HUES6 (cell line): ENCODE measurements around the gene TSC22D1.
"Not testable (repeated sequence)": the region's sequence is repeated elsewhere in the genome, so short reads cannot be mapped to it uniquely, and the experiment has no call there.

Source experiments
- H3K27ac ChIP-seq: 2 replicates; pipeline ENCODE4 v1.7.0; 2013; ENCODE audit warnings: low read depth, mild to moderate bottlenecking, low read length, inconsistent platforms
- H3K27me3 ChIP-seq: 2 replicates; pipeline ENCODE4 v1.6.1; 2013; ENCODE audit warnings: low read length; ENCODE audit not compliant: control insufficient read depth, insufficient read depth
- H3K36me3 ChIP-seq: 2 replicates; pipeline ENCODE4 v1.6.1; 2013; ENCODE audit warnings: low read length; ENCODE audit not compliant: control insufficient read depth, insufficient read depth
- H3K4me1 ChIP-seq: 2 replicates; pipeline ENCODE4 v1.6.1; 2013; ENCODE audit warnings: low read length; ENCODE audit not compliant: control insufficient read depth, insufficient read depth
- H3K4me3 ChIP-seq: 2 replicates; pipeline ENCODE4 v1.5.1; 2013; ENCODE audit warnings: low read depth, low read length
- H3K9ac ChIP-seq: one replicate; pipeline ENCODE4 v1.6.1; 2013; ENCODE audit warnings: mild to moderate bottlenecking, low read length
- H3K9me3 ChIP-seq: 2 replicates; pipeline ENCODE4 v1.6.1; 2013; ENCODE audit warnings: low read depth, low read length; ENCODE audit not compliant: control insufficient read depth, insufficient read depth

TSC22D1 gene

DNA sequence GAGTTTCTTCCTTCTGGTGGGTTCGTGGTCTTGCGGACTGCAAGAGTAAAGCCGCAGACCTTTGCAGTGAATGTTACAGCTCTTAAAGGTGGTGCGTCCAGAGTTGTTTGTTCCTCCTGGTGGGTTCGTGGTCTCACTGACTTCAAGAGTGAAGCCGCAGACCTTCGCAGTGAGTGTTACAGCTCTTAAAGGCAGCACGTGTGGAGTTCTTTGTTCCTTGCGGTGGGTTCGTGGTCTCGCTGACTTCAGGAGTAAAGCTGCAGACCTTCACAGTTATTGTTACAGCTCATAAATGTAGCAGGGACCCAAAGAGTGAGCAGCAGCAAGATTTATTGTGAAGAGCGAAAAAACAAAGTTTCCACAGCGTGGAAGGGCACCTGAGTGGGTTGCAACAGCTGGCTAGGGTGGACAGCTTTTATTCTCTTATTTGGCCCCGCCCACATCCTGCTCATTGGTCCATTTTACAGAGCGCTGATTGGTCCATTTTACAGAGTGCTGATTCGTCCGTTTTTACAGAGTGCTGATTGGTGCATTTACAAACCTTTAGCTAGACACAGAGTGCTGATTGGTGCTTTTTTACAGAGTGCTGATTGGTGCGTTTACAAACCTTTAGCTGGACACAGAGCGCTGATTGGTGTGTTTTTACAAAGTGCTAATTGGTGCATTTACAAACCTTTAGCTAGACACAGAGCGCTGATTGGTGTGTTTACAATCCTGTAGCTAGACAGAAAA lies 17.9 kb upstream of the TSC22D1 start:
- H3K9me3 ChIP-seq, result peaks cover 13% of the 10 kb centered on the region; the same call in 1 of the 2 replicates
- H3K36me3 ChIP-seq, H3K27me3 ChIP-seq, H3K9ac ChIP-seq, H3K4me3 ChIP-seq, H3K27ac ChIP-seq, H3K4me1 ChIP-seq: not testable (repeated sequence)

DNA sequence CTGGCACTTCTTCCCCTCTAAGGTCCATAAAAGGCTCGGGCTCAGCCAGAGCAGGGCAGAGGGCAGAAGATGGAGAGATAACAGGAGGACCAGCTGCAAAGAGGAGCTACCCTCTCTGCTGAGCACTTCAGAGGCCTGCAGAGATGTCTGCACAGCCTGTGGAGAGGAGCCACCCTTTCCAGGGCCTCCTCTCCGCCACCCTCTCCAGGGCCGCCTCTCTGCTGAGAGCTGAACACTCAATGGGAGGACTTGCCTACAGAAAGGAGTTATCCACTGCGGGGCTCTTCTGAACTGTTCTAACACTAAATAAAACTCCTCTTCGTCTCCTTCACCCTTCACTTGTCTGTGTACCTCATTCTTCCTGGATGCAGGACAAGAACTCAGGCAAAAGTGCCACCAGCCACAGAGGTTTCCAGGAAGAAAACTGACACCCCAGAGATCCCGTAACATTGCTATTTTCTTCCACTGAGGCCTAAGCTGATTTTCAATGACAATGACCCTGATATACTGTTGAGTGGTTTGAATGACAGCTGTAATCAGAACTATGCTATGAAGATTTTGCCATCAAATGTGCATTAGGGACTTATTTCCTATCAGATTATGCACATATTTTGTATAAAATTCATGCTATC lies 16.2 kb upstream of the TSC22D1 start:
- H3K27me3 ChIP-seq, result no peaks in the 10 kb centered on the region
- H3K4me1 ChIP-seq, result peaks cover 13% of the 10 kb centered on the region
- H3K4me3 ChIP-seq, result no peak overlapping the region
- no peaks in the 10 kb centered on the region for H3K36me3 ChIP-seq
- no peak overlapping the region for H3K9ac ChIP-seq
- no peak overlapping the region for H3K27ac ChIP-seq
- peaks cover 13% of the 10 kb centered on the region; the same call in 1 of the 2 replicates for H3K9me3 ChIP-seq

DNA sequence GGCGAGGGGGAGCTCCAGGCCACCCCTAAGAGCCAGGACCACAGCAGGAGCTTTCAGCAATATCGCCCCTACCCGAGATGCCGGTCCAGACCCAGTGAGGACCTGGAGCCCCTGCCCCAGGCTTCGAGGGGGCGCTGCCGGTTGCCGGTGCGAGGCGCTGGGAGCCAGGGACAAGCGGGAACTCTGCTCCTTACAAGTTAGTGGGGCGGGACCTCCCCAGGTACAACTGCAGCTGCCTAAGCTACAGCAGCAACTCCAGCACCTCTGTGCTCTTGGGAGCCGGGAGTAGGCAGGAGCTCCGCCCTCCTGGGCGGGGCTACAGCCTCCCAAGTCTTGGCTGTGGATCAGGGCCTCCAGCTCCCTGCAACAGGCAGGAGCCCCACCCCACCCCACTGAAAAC lies 15.2 kb upstream of the TSC22D1 start:
- peaks cover 13% of the 10 kb centered on the region for H3K4me1 ChIP-seq
- H3K9me3 ChIP-seq, result peaks cover 9% of the 10 kb centered on the region; the same call in 1 of the 2 replicates
- no peak overlapping the region for H3K9ac ChIP-seq
- H3K27ac ChIP-seq, result no peak overlapping the region
- no peaks in the 10 kb centered on the region for H3K36me3 ChIP-seq
- no peak overlapping the region for H3K4me3 ChIP-seq
- no peaks in the 10 kb centered on the region for H3K27me3 ChIP-seq

DNA sequence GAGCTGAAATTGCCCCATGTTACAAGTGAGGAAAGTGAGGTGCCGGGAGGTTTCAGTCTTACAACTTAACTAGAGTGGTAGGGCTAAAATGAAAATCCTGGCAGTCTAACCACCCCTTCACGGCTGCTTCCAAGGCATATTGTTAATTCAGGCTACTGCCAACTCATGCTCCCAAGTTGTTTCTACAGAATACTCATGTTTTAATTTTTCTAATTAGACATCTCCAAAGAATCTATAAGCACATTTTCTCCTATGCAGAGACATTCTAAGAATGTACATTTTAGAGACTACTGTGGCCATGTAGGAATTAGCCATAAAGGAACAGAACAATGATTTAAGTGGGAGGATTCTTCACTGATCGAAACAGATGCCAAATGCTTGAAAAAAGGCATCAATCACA lies 7.0 kb upstream of the TSC22D1 start:
- H3K27me3 ChIP-seq, result no peaks in the 10 kb centered on the region; the same call in 1 of the 2 replicates
- H3K27ac ChIP-seq, result no peak overlapping the region
- no peaks in the 10 kb centered on the region for H3K9me3 ChIP-seq
- H3K36me3 ChIP-seq, result no peaks in the 10 kb centered on the region
- H3K4me3 ChIP-seq, result no peak overlapping the region
- peaks cover 10% of the 10 kb centered on the region for H3K4me1 ChIP-seq
- H3K9ac ChIP-seq, result no peak overlapping the region

DNA sequence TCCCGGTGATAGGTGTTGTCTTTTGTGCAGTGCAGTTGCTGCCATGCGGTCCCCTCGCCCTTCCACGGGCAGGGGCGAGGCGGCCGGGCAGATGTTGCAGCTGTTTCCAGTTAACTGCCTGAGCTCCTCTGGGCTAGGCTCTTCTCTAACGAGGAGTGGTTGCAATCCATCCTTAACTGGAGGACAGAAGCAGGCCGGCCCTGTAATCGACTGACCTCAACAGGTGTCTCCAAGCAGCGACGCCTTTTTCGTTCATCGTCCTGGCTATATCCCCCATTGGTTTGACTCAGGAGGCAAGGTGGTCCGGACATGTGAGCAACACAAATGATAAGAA lies 1.9 kb upstream of the TSC22D1 start:
- H3K4me1 ChIP-seq, result peaks cover 32% of the 10 kb centered on the region
- peak overlapping the region; percentile 96 for H3K27ac ChIP-seq
- no peaks in the 10 kb centered on the region; the same call in 1 of the 2 replicates for H3K27me3 ChIP-seq
- peaks cover 18% of the 10 kb centered on the region for H3K36me3 ChIP-seq
- no peaks in the 10 kb centered on the region for H3K9me3 ChIP-seq
- H3K4me3 ChIP-seq, result peak overlapping the region; percentile 91
- H3K9ac ChIP-seq, result peak overlapping the region; percentile 92

DNA sequence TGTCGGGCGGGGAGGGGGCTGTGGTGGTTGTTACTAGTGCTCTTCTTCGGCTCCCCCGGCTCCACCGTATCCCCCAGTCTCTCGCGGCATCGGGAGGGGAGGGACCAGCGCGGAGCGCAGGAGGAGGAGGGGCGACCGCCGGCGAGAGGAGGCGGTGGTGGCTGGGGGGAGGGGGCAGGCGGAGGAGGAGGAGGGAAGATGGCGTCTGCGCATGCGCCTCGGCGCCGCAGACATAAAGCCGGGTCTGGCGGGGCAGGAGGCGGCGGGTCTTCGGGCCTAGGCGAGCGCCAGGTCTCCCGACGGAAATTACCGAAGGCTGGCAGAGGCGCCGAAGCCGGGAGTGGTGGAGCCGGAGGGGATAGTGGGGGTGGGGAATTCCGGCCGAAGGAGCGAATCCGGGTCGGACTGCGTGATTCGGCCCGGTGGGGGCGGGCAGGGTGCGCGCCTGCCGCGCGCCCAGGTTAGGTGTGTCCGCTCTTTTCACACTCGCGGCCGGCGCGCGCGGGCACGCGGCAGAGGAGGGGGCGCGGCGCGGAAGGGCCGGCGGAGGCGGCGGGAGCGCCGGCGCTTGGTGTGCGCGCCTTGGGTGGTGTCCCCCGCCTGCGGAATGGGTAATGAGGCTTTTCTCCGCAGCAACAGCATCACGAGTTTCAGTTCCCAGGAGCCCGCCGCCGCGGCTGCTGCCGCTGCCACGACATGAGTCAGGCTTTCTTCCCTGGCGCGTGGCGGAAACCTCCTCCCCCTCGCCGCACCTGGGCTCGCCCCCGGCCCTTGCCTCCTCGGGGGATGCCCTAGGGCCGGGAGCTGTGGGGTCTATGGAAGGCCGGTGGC lies 1.3 kb upstream of the TSC22D1 start:
- peaks cover 18% of the 10 kb centered on the region for H3K36me3 ChIP-seq
- peak overlapping the region; percentile 96 for H3K27ac ChIP-seq
- no peaks in the 10 kb centered on the region for H3K9me3 ChIP-seq
- no peaks in the 10 kb centered on the region; the same call in 1 of the 2 replicates for H3K27me3 ChIP-seq
- H3K4me3 ChIP-seq, result peak overlapping the region; percentile 91
- peak overlapping the region; percentile 92 for H3K9ac ChIP-seq
- peaks cover 38% of the 10 kb centered on the region for H3K4me1 ChIP-seq

DNA sequence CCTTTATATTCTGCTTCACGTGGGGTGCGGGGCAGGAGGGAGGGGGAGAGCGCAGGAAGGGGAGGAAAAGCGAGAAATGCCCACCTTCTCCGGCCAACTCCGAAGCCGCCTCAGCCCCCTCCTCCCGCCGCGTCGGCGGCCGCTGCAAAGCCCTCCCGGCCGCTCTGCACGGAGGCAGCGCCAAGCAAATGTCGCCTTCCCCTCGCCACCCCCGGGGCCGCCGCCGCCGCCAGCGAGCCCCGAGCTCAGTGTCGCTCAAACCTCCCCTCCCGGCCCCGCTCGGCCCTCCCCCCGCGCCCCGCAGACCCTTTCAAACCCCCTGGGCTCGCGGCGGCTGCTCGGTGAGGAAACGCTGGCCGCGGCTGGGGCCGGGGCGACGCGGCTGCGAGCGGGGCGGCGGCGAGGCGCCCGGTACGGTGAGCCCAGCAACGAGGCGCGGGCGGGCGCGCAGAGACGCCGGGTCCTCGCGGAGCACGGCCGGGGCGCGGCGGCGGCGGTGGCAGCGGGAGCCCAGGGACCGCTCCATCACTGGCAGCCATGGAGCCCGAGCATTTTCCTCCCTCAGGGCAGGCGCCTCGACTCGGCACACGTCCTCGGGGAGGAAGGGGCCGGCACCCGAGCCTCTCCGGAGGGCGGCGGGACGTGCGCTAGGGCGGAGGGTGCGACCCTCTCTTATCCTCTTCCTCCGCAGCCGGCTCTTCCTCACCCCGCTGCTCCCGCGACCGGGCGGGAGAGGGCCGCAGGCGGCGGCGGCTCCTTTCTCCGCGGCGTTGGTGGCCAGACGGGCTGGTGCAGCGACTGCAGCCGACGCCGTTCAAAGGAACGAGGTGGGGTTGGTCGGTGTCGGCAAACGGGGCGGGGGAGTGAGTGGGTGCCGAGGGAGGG lies 463 bp upstream of the TSC22D1 start:
- Histone ChIP-seq H3K27me3 (no peaks in the 10 kb centered on the region; the same call in 1 of the 2 replicates), H3K36me3 (peaks cover 18% of the 10 kb centered on the region), H3K9me3 (no peaks in the 10 kb centered on the region), H3K4me1 (peaks cover 41% of the 10 kb centered on the region), H3K9ac (peak overlapping the region; percentile 91), H3K4me3 (peak overlapping the region; percentile 91), H3K27ac (peak overlapping the region; percentile 94)

DNA sequence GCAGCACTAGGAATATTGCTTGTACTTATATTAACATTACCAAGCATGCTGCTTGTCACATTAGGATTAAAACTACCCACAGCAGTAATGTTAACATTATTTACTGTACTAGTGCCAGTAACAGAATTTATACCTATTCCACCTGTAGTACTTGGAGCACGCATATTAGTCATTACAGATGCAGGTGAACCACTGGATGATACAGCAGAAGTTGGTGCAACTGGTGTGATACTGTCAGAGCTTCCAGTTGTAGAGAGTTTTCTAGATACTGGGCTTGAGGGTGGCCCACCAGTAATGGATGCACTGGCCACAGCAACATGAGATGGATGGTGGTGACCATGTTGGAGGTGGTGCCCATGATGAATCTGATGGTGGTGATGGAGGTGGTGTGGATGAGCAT lies 1.1 kb downstream of the TSC22D1 start:
- Histone ChIP-seq H3K4me3 (peak overlapping the region; percentile 91), H3K36me3 (peaks cover 18% of the 10 kb centered on the region), H3K27me3 (no peaks in the 10 kb centered on the region; the same call in 1 of the 2 replicates), H3K4me1 (peaks cover 41% of the 10 kb centered on the region), H3K9ac (no peak overlapping the region), H3K9me3 (no peaks in the 10 kb centered on the region), H3K27ac (no peak overlapping the region)

DNA sequence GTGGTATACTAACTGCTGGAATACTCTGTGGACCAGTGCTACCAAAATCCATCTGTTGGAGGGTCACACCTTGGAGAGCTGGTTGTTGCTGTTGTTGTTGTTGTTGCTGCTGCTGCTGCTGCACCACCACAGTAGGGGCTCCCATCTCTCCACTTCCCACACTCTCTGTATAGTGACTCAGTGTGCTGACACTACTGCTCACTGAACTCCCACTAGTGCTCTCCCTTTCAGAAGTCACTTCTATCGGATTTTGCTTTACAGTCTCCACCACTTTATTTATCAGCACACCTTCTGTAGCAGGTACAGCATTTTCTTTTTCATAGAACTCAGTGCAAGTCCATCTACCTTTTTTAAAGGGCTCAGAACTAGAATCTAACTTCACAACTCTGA lies 1.7 kb downstream of the TSC22D1 start:
- Histone ChIP-seq H3K4me3 (peak overlapping the region; percentile 91; the same call in 1 of the 2 replicates), H3K9me3 (no peaks in the 10 kb centered on the region), H3K36me3 (peaks cover 18% of the 10 kb centered on the region), H3K4me1 (peaks cover 37% of the 10 kb centered on the region), H3K9ac (no peak overlapping the region), H3K27ac (no peak overlapping the region), H3K27me3 (no peaks in the 10 kb centered on the region; the same call in 1 of the 2 replicates)

DNA sequence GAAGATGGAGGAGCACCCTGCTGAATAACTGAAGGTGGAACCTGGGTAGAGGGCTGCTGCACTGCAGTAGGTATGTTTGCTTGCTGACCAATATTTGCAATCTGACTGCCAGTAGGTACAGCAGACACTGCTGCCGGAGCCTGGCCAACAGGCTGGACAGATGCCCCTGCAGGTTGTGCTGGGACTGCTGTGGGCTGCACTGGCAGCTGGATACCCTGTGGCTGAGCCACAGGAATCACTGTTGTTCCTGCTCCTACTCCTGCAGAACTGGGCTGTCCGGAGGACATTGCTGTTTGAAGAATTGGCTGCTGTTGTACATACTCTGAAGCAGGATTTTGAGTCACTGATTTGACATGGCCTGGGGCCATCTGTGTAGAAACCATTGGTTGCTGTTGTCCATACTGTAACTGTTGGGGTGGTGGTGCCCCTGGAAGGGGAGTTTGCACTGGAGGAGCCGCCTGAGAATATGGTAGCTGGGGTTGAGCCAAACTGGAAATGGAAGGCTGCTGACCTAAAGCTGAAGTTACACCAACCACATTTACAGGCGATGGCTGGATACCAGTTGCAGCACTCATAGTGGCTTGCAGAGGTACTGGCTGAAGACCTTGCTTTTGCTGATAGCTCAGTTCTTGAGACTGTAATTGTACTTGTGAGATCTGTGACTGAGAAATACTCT lies 2.2 kb downstream of the TSC22D1 start:
- Histone ChIP-seq H3K9ac (no peak overlapping the region), H3K27ac (no peak overlapping the region), H3K27me3 (no peaks in the 10 kb centered on the region; the same call in 1 of the 2 replicates), H3K36me3 (peaks cover 18% of the 10 kb centered on the region), H3K4me1 (peaks cover 35% of the 10 kb centered on the region), H3K4me3 (peak overlapping the region; percentile 91), H3K9me3 (no peaks in the 10 kb centered on the region)
